Measurements from ENCODE around the gene NCAPD2. TPM values are rescaled to one million over a fixed set of nuclear protein-coding genes. Genes with fewer than 3 reads are reported as not detected.
A peak's percentile ranks its signal among the peaks of the same experiment; 100 is the strongest.

Gene NCAPD2
- total and polyA plus RNA-seq, 3 donors from 2014 or later, result 42.9 to 46.6 (median 43.1) TPM

DNA sequence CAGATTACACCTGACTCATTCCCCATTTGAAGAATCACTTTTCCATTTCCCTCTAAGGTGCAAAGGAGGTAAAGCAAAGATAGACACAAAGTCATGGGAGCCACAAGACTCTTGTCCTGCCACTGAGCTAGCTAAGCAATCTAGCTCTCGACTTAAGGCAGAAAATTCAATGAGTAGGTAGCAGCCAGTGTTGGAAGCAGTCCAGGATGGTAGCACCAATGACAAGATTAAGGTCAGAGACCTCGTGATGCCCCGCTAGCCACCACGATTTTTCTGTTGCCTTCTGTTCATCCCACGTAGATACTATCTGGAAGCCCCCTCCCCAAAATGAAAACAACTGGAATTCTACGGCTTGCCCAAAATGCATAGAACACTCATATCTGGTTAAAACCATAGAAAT is 24.8 kb upstream of the NCAPD2 start:
- H3K27ac ChIP-seq, result no peak overlapping the region
- TF ChIP-seq, protein P1, sequence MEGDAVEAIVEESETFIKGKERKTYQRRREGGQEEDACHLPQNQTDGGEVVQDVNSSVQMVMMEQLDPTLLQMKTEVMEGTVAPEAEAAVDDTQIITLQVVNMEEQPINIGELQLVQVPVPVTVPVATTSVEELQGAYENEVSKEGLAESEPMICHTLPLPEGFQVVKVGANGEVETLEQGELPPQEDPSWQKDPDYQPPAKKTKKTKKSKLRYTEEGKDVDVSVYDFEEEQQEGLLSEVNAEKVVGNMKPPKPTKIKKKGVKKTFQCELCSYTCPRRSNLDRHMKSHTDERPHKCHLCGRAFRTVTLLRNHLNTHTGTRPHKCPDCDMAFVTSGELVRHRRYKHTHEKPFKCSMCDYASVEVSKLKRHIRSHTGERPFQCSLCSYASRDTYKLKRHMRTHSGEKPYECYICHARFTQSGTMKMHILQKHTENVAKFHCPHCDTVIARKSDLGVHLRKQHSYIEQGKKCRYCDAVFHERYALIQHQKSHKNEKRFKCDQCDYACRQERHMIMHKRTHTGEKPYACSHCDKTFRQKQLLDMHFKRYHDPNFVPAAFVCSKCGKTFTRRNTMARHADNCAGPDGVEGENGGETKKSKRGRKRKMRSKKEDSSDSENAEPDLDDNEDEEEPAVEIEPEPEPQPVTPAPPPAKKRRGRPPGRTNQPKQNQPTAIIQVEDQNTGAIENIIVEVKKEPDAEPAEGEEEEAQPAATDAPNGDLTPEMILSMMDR (IDR thresholded peaks at IDR 0.05), result no peak
- no peak for TF ChIP-seq POLR2A (IDR thresholded peaks at IDR 0.05)
- no peaks in the 10 kb centered on the region for H3K36me3 ChIP-seq (ENCODE audit: low read depth, missing control alignments)
- no peaks in the 10 kb centered on the region for H3K9me3 ChIP-seq
- H3K4me3 ChIP-seq, result no peak overlapping the region
- DNase-seq, result no peak
- H3K4me1 ChIP-seq, result peaks cover 13% of the 10 kb centered on the region
- intact Hi-C loops (cut with DNase I; ENCODE audit: low total_unique reads), result no loop called here
- 66 to 78% methylated on average over 6 of the region's 6 CpGs for WGBS, 2 donors
- no peaks in the 10 kb centered on the region for H3K27me3 ChIP-seq

DNA sequence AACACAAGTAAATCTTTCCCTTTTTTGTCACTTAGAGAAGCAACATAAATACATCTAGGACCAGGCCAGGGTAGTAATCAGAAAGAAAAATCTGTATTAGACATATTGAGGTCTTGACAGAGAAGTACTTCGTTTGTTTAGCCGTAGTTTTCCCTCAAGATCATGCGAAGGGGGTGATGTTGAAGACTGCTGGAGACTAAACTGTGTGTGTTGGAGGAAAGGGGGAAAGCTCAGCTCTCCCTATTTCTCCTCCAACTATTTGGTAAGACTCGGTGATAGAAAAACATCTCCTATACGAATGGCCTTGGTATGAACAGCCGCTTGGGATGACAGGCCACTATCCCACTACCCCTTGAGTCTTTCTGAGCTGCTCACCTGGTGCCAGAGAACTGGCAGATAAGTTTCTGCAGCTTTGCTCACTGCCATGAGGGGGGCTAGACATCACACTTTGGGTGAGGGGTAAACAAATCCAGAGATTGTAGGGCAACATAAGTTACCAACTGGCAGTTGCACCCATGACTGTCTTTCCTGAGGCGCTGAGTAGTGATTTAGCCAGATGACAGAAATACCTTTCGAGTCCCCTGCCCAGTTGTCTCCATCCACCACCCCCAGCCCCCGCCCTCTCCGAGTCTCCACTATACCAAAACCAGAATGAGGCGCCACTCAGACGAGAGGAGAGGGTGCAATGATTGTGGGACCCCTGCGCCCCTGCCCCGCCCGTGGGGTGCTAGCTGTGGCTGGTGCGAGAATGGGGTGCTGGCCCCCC is 24.1 kb upstream of the NCAPD2 start:
- H3K9me3 ChIP-seq, result no peaks in the 10 kb centered on the region
- intact Hi-C loops (cut with DNase I; ENCODE audit: low total_unique reads), result no loop called here
- H3K27ac ChIP-seq, result peak overlapping the region; percentile 60 to 77
- TF ChIP-seq, protein P1 (IDR thresholded peaks at IDR 0.05), result no peak
- TF ChIP-seq POLR2A (IDR thresholded peaks at IDR 0.05), result no peak
- no peaks in the 10 kb centered on the region for H3K36me3 ChIP-seq (ENCODE audit: low read depth, missing control alignments)
- H3K4me3 ChIP-seq, result peak overlapping the region; percentile 79 to 80
- no peaks in the 10 kb centered on the region for H3K27me3 ChIP-seq
- no peak for DNase-seq
- WGBS, 2 donors, result 20 to 26% methylated on average over 15 to 16 of the region's 16 CpGs
- peaks cover 13% of the 10 kb centered on the region for H3K4me1 ChIP-seq

DNA sequence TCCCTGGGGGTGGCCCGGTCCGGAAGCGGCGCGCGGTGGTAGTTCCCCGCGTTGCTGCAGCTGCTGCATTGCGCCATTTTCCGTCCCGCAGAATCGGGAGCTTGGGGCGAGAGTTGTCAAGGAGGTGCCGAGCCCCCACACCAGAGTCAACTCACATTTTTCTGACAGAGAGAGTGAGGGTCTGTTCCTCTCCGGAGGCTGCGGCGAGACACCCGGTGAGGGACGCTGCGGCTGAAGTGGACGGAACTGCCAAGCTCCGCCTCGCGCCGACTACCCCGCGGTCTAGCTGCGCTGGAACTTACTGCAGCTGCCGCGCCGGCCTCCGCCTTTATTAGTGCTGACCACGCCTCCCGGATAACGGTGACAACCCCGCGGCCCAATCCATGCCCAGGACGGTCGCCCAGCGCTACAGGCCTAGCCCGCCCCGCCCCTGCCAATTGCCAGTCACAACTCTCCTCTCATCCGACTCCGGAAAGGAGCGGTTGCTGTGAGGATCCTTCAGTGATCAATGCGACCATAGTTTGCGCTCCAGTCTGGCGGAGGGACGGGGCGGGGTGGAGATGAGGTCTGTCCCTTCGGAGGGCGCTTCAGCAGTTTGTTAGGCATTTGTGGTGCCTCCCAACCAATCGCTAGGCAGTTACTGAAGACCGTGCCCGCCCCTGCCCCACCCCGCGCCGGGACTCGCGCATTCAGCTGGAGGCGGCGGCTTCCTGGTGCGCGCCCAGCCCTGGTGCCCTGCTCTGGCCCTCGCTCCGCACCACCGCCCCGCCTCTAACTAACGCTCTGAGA is 23.3 kb upstream of the NCAPD2 start, which contains the start of gene VAMP1:
TSS of gene VAMP1 (minus strand) at position 303 of the 789 bp plus-strand sequence. CDS start at position 157, 146 bp downstream.
- Histone ChIP-seq H3K4me3 (peak within 1 kb of the TSS; percentile 79 to 80), H3K4me1 (peaks cover 13% of the 10 kb centered on the region), H3K36me3 (ENCODE audit: low read depth, missing control alignments) (no peaks in the 10 kb centered on the region), H3K9me3 (no peaks in the 10 kb centered on the region), H3K27ac (peak within 1 kb of the TSS; percentile 60 to 77), H3K27me3 (no peaks in the 10 kb centered on the region)
- peak; percentile 99 for DNase-seq
- WGBS, 2 donors, result 0% methylated on average over 8 to 69 of the region's 69 CpGs
- intact Hi-C loops (cut with DNase I; ENCODE audit: low total_unique reads), result no loop called here
- TF ChIP-seq, protein P1 (IDR thresholded peaks at IDR 0.05), result peak in 2 of 3 experiments; percentile 4 to 25
- TF ChIP-seq POLR2A (IDR thresholded peaks at IDR 0.05), result peak; percentile 96

DNA sequence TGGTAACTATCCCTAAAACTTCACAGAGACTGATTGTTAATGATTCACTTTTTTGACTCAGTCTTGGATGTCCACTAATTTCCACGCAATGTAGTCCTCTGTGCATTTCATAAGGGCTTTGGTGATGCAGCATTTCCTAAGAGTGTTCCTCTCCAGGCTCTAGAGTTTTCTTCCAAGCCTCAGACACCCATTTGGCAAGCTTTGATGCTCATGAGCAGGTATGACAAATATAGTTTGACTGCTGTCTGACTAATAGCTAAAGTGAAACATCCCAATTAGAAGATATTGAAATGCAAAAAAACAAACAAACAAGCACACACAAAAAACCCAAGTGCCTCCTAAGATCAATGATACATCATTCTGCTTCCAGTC is 21.9 kb upstream of the NCAPD2 start:
- no peak overlapping the region for H3K4me3 ChIP-seq
- H3K36me3 ChIP-seq (ENCODE audit: low read depth, missing control alignments), result no peaks in the 10 kb centered on the region
- WGBS, 2 donors, result 68 to 85% methylated on average over 1 of the region's 1 CpG
- intact Hi-C loops (cut with DNase I; ENCODE audit: low total_unique reads), result no loop called here
- no peaks in the 10 kb centered on the region for H3K27me3 ChIP-seq
- no peak overlapping the region for H3K27ac ChIP-seq
- no peak for TF ChIP-seq POLR2A (IDR thresholded peaks at IDR 0.05)
- TF ChIP-seq, protein P1 (IDR thresholded peaks at IDR 0.05), result no peak
- DNase-seq, result no peak
- H3K4me1 ChIP-seq, result peaks cover 13% of the 10 kb centered on the region
- H3K9me3 ChIP-seq, result no peaks in the 10 kb centered on the region
